IMR-90 (cell line): Measurements from ENCODE around the gene PLA2G4F. TPM values are rescaled to one million over a fixed set of nuclear protein-coding genes. Genes with fewer than 3 reads are reported as not detected.

ENCODE experiments used
- ATAC-seq: fragments of 200-7000 bp; cut with Tn5 transposase; 2 replicates; pipeline ENCODE4 v1.9.1; 2020; ENCODE audit warnings: low read depth, mild to moderate bottlenecking, moderate library complexity
- BruUV-seq: library from RNA; stranded (reverse); fragments of 400-500 nt; replicated peaks from 2 replicates; lab custom pipeline; 2021; lab: Mats Ljungman, UMichigan
- CTCF ChIA-PET: fragments of 300-600 bp; formaldehyde crosslinking; extraction: SDS; loops from one replicate; lab custom pipeline; 2021; ENCODE audit warnings: antibody characterized with exemption; lab: Yijun Ruan, JAX
- POLR2A ChIA-PET: fragments of 300-600 bp; sonication (Branson Sonifier 250); formaldehyde crosslinking; loops from one replicate; lab custom pipeline; 2022; ENCODE audit warnings: antibody characterized with exemption; ENCODE audit not compliant: unreplicated experiment; lab: Charles Lee
- DNase-seq: peaks from one replicate; pipeline ENCODE4 v3.0.0; 2013
- H2AFZ ChIP-seq: replicated peaks from 2 replicates; pipeline ENCODE3; 2013; ENCODE audit warnings: low read length, mild to moderate bottlenecking; ENCODE audit not compliant: poor library complexity
- H2AK5ac ChIP-seq: 2 replicates; pipeline ENCODE4 v1.6.1; 2013; ENCODE audit warnings: low read depth, low read length, inconsistent platforms
- H2AK9ac ChIP-seq: replicated peaks from 2 replicates; pipeline ENCODE3; 2013; ENCODE audit warnings: mild to moderate bottlenecking, low read depth, low read length, moderate library complexity; ENCODE audit not compliant: poor library complexity
- H2BK120ac ChIP-seq: 2 replicates; pipeline ENCODE4 v1.6.1; 2013; ENCODE audit warnings: low read depth, low read length, inconsistent platforms
- H2BK15ac ChIP-seq: 3 replicates; pipeline ENCODE4 v1.6.1; 2013; ENCODE audit warnings: low read depth, low read length, inconsistent platforms
- H2BK20ac ChIP-seq: 2 replicates; pipeline ENCODE4 v1.6.1; 2013; ENCODE audit warnings: low read depth, mild to moderate bottlenecking, inconsistent platforms, low read length, moderate library complexity
- H2BK5ac ChIP-seq: 2 replicates; pipeline ENCODE4 v1.6.1; 2013; ENCODE audit warnings: mild to moderate bottlenecking, low read depth, low read length, inconsistent platforms; ENCODE audit not compliant: poor library complexity, severe bottlenecking
- H3K14ac ChIP-seq: replicated peaks from 2 replicates; pipeline ENCODE4 v1.6.1; 2013; ENCODE audit warnings: low read depth, low read length, inconsistent platforms
- H3K18ac ChIP-seq: 2 replicates; pipeline ENCODE4 v1.6.1; 2013; ENCODE audit warnings: low read depth, low read length, control low read depth
- H3K23ac ChIP-seq: 2 replicates; pipeline ENCODE4 v1.6.1; 2013; ENCODE audit warnings: low read depth, low read length, inconsistent platforms
- H3K27ac ChIP-seq: 2 replicates; pipeline ENCODE4 v1.5.1; 2013; ENCODE audit warnings: mild to moderate bottlenecking, control low read depth, low read length; ENCODE audit not compliant: insufficient read depth
- H3K27me3 ChIP-seq: 2 replicates; pipeline ENCODE4 v1.6.1; 2013; ENCODE audit warnings: low read length; ENCODE audit not compliant: control insufficient read depth, insufficient read depth
- H3K36me3 ChIP-seq: 2 replicates; pipeline ENCODE4 v1.6.1; 2013; ENCODE audit warnings: low read length, mixed read lengths; ENCODE audit not compliant: control insufficient read depth, insufficient read depth
- H3K4ac ChIP-seq: 2 replicates; pipeline ENCODE4 v1.6.1; 2013; ENCODE audit warnings: low read depth, low read length, inconsistent platforms
- H3K4me1 ChIP-seq: 2 replicates; pipeline ENCODE4 v1.6.1; 2013; ENCODE audit warnings: low read length, mixed read lengths; ENCODE audit not compliant: control insufficient read depth, insufficient read depth
- H3K4me2 ChIP-seq: 2 replicates; pipeline ENCODE4 v1.6.1; 2013; ENCODE audit warnings: low read depth, mild to moderate bottlenecking, control low read depth, low read length, moderate library complexity
- H3K4me3 ChIP-seq: 2 replicates; pipeline ENCODE4 v1.5.1; 2013; ENCODE audit warnings: low read depth, mild to moderate bottlenecking, control low read depth, low read length, moderate library complexity; ENCODE audit not compliant: insufficient read depth
- H3K56ac ChIP-seq: 2 replicates; pipeline ENCODE4 v1.6.1; 2013; ENCODE audit warnings: low read length, inconsistent platforms; ENCODE audit not compliant: insufficient read depth; ENCODE audit errors: extremely low read depth
- H3K79me1 ChIP-seq, 2 experiments: 2 replicates each; pipeline ENCODE4 v1.6.1; 2013; ENCODE audit warnings: low read length in 2 of 2, inconsistent platforms in 1 of 2, low read depth in 1 of 2
- H3K9ac ChIP-seq: 2 replicates; pipeline ENCODE4 v1.6.1; 2013; ENCODE audit warnings: low read depth, low read length, control low read depth
- H3K9me1 ChIP-seq: 2 replicates; pipeline ENCODE4 v1.6.1; 2013; ENCODE audit warnings: low read length, inconsistent platforms; ENCODE audit not compliant: insufficient read depth
- H3K9me3 ChIP-seq: 2 replicates; pipeline ENCODE4 v1.6.1; 2013; ENCODE audit warnings: low read length; ENCODE audit not compliant: control insufficient read depth, insufficient read depth
- H4K20me1 ChIP-seq: 2 replicates; pipeline ENCODE4 v1.6.1; 2013; ENCODE audit warnings: low read length, inconsistent platforms; ENCODE audit not compliant: insufficient read depth
- H4K5ac ChIP-seq: 2 replicates; pipeline ENCODE4 v1.6.1; 2013; ENCODE audit warnings: mild to moderate bottlenecking, low read depth, low read length, control low read depth
- H4K8ac ChIP-seq, 2 experiments: 2 replicates each; pipeline ENCODE4 v1.6.1; 2013; ENCODE audit warnings: low read depth in 2 of 2, low read length in 2 of 2, control low read depth in 1 of 2, inconsistent platforms in 1 of 2
- H4K91ac ChIP-seq: 2 replicates; pipeline ENCODE4 v1.6.1; 2013; ENCODE audit warnings: low read depth, low read length, inconsistent platforms; ENCODE audit not compliant: insufficient read depth
- BHLHE40 ChIP-seq: fragments of 150-350 bp; IDR thresholded peaks from 2 replicates; pipeline ENCODE4 v1.6.1; 2016; ENCODE audit warnings: mild to moderate bottlenecking, low read depth, low read length
- CEBPB ChIP-seq: IDR thresholded peaks from 2 replicates; pipeline ENCODE4 v1.6.1; 2012; ENCODE audit warnings: low read depth, low read length, improper control_type of control experiment
- CHD1 ChIP-seq: IDR thresholded peaks from 2 replicates; pipeline ENCODE4 v1.6.1; 2012; ENCODE audit warnings: low read depth, low read length, improper control_type of control experiment
- FOS ChIP-seq: fragments of 150-350 bp; IDR thresholded peaks from 2 replicates; pipeline ENCODE4 v1.6.1; 2016; ENCODE audit warnings: low read depth, low read length
- MAFK ChIP-seq: IDR thresholded peaks from 2 replicates; pipeline ENCODE4 v1.6.1; 2012; ENCODE audit warnings: low read depth, low read length, improper control_type of control experiment
- MAZ ChIP-seq: IDR thresholded peaks from 2 replicates; pipeline ENCODE4 v1.6.1; 2012; ENCODE audit warnings: low read depth, mild to moderate bottlenecking, low read length, improper control_type of control experiment, moderate library complexity, borderline replicate concordance
- NFE2L2 ChIP-seq: fragments of 150-350 bp; IDR thresholded peaks from 2 replicates; pipeline ENCODE4 v1.6.1; 2016; ENCODE audit warnings: low read depth, mild to moderate bottlenecking, low read length
- POLR2A ChIP-seq: IDR thresholded peaks from 2 replicates; pipeline ENCODE4 v1.6.1; 2012; ENCODE audit warnings: mild to moderate bottlenecking, low read depth, low read length
- RAD21 ChIP-seq: IDR thresholded peaks from 2 replicates; pipeline ENCODE4 v1.6.1; 2012; ENCODE audit warnings: low read length, improper control_type of control experiment
- RFX5 ChIP-seq: IDR thresholded peaks from 2 replicates; pipeline ENCODE4 v1.8.0; 2012; ENCODE audit warnings: low read depth, mild to moderate bottlenecking, low read length, moderate library complexity
- SMC3 ChIP-seq: fragments of 150-350 bp; IDR thresholded peaks from 2 replicates; pipeline ENCODE4 v1.6.1; 2016; ENCODE audit warnings: low read depth, mild to moderate bottlenecking, antibody characterized with exemption, low read length, moderate library complexity
- WGBS, 2 experiments: methylation state at CpG; one replicate each; pipeline versions ENCODE4 v1.1.5 to v1.1.7; 2013; ENCODE audit warnings: missing lambda C conversion rate in 2 of 2; ENCODE audit not compliant: insufficient read length in 1 of 2; ENCODE audit errors: extremely low coverage in 2 of 2; 5-methylcytosine and 5-hydroxymethylcytosine counted together
- dilution Hi-C: fragments of 300-500 bp; cut with HindIII; formaldehyde crosslinking; loops from one replicate; pipeline ENCODE4 v1.14.3; 2018; ENCODE audit warnings: low sequenced_read_pairs; ENCODE audit not compliant: unreplicated experiment
- in situ Hi-C: fragments of 300-500 bp; cut with MboI; formaldehyde crosslinking; loops from 3 replicates; pipeline ENCODE4 v1.14.3; 2019; ENCODE audit warnings: low sequenced_read_pairs, inconsistent platforms, mixed read lengths
- intact Hi-C: fragments of 100-400 bp; cut with micrococcal nuclease; formaldehyde crosslinking; loops from 2 replicates; pipeline ENCODE4 v1.10.0; 2022
- polyA plus RNA-seq, 3 experiments: library from polyadenylated mRNA; depleted of rRNA; stranded (reverse); fragments of >200 nt; gene quantifications; 2 replicates each; pipeline ENCODE4 v1.2.3, GENCODE V29; 2012; ENCODE audit warnings: low replicate concordance in 1 of 3
- total RNA-seq: library from RNA; depleted of rRNA; stranded (reverse); fragments of >200 nt; gene quantifications from 2 replicates; pipeline ENCODE4 v1.2.3, GENCODE V29; 2012
- TF ChIP-seq, protein P1 (sequence below): fragments of 150-350 bp; IDR thresholded peaks from 2 replicates; pipeline ENCODE4 v1.6.1; 2017; ENCODE audit warnings: mild to moderate bottlenecking, antibody characterized with exemption, low read length, low read depth
- TF ChIP-seq, protein P2 (sequence below): conservative IDR thresholded peaks from 2 replicates; pipeline ENCODE4 v1.5.1; 2012; ENCODE audit warnings: mild to moderate bottlenecking, low read depth, low read length, improper control_type of control experiment

Gene PLA2G4F
- total and polyA plus RNA-seq, 2 of the 4 experiments (the other 2 are of a cell fraction), result not detected

DNA sequence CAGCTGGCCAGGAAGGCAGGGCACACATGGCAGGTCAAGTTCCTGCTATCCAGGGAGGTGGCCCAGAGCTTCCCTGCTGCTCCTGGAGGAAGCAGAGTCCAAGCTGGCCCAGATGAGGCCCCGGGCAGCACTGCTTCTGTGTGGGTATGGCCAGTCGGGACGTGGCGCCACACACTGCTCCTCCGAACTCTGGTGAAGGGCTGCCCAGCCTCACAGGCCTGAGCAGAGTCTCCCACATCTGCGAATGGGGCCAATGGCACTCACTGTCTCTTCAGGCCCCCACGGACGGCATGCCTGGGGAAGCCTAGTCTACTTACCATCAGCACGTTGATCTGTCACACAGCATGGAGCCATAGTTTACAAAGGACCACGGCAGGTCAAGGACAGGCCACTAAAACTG is 2.5 kb upstream of the PLA2G4F start:
- H3K27me3 ChIP-seq, result no peaks in the 10 kb centered on the region; the same call in 1 of the 2 replicates
- intact Hi-C loops, result no loop called here
- BruUV-seq, result no TSS peak
- no peak overlapping the region for H3K4me2 ChIP-seq
- no peak overlapping the region for H3K4ac ChIP-seq
- H2AFZ ChIP-seq, result no peak overlapping the region
- no peaks in the 10 kb centered on the region for H3K9me3 ChIP-seq
- H3K14ac ChIP-seq, result no peak overlapping the region
- H2BK15ac ChIP-seq, result no peak overlapping the region
- no peak for TF ChIP-seq SMC3
- TF ChIP-seq CEBPB, result no peak
- no peak for TF ChIP-seq FOS
- no peak for TF ChIP-seq RFX5
- TF ChIP-seq, protein P1, sequence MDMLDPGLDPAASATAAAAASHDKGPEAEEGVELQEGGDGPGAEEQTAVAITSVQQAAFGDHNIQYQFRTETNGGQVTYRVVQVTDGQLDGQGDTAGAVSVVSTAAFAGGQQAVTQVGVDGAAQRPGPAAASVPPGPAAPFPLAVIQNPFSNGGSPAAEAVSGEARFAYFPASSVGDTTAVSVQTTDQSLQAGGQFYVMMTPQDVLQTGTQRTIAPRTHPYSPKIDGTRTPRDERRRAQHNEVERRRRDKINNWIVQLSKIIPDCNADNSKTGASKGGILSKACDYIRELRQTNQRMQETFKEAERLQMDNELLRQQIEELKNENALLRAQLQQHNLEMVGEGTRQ, result no peak
- TF ChIP-seq RAD21, result no peak
- TF ChIP-seq, protein P2, sequence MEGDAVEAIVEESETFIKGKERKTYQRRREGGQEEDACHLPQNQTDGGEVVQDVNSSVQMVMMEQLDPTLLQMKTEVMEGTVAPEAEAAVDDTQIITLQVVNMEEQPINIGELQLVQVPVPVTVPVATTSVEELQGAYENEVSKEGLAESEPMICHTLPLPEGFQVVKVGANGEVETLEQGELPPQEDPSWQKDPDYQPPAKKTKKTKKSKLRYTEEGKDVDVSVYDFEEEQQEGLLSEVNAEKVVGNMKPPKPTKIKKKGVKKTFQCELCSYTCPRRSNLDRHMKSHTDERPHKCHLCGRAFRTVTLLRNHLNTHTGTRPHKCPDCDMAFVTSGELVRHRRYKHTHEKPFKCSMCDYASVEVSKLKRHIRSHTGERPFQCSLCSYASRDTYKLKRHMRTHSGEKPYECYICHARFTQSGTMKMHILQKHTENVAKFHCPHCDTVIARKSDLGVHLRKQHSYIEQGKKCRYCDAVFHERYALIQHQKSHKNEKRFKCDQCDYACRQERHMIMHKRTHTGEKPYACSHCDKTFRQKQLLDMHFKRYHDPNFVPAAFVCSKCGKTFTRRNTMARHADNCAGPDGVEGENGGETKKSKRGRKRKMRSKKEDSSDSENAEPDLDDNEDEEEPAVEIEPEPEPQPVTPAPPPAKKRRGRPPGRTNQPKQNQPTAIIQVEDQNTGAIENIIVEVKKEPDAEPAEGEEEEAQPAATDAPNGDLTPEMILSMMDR, result no peak
- TF ChIP-seq MAFK, result no peak
- TF ChIP-seq POLR2A, result no peak
- TF ChIP-seq MAZ, result no peak
- no peak for TF ChIP-seq NFE2L2
- no peak for TF ChIP-seq CHD1
- no peak for TF ChIP-seq BHLHE40
- H3K56ac ChIP-seq, result no peak overlapping the region
- peak overlapping the region; percentile 22 for H2BK5ac ChIP-seq
- H3K9ac ChIP-seq, result no peak overlapping the region
- dilution Hi-C loops, result no loop called here
- WGBS, 2 experiments, result 86% methylated on average over 10 of the region's 10 CpGs; no CpG with 5 or more reads in 1 of the 2 experiments
- H3K9me1 ChIP-seq, result peaks cover 20% of the 10 kb centered on the region
- peak; percentile 18; the same call in 1 of the 2 replicates for ATAC-seq
- no peak overlapping the region for H3K18ac ChIP-seq
- H2AK9ac ChIP-seq, result no peak overlapping the region
- CTCF ChIA-PET, result no interaction called here
- no peak overlapping the region for H2AK5ac ChIP-seq
- H4K5ac ChIP-seq, result no peak overlapping the region
- no peak overlapping the region for H4K8ac ChIP-seq
- no peaks in the 10 kb centered on the region for H4K20me1 ChIP-seq
- H4K91ac ChIP-seq, result no peak overlapping the region
- H3K36me3 ChIP-seq, result peaks cover 47% of the 10 kb centered on the region
- H3K23ac ChIP-seq, result no peak overlapping the region
- no peak for DNase-seq
- H3K79me1 ChIP-seq, result no peaks in the 10 kb centered on the region
- no peak overlapping the region for H3K4me3 ChIP-seq
- in situ Hi-C loops, result no loop called here
- POLR2A ChIA-PET, result interaction anchor here (0.6 kb wide), 1 partner anchor 17 kb away, joined by 4 read pairs; no protein-coding TSS in a partner anchor
- H3K27ac ChIP-seq, result no peak overlapping the region
- no peak overlapping the region for H2BK20ac ChIP-seq
- peaks cover 4% of the 10 kb centered on the region; the same call in 1 of the 2 replicates for H3K4me1 ChIP-seq
- H2BK120ac ChIP-seq, result no peak overlapping the region
